GM12892 (cell line): Measurements from ENCODE around the gene CD163L1.

Experiments used
- POLR2A ChIP-seq: IDR thresholded peaks from 2 replicates; pipeline ENCODE4 v1.6.1; 2011; ENCODE audit warnings: low read depth, low read length, control low read depth
- POLR2AphosphoS5 ChIP-seq: IDR thresholded peaks from 2 replicates; pipeline ENCODE4 v1.6.1; 2011; ENCODE audit warnings: low read depth, low read length, control low read depth
- TAF1 ChIP-seq: IDR thresholded peaks from 2 replicates; pipeline ENCODE4 v1.6.1; 2011; ENCODE audit warnings: low read depth, mild to moderate bottlenecking, control low read depth, low read length, borderline replicate concordance

GRCh38 chr12:7444076-7444475 lies at the start of gene CD163L1:
- TF ChIP-seq POLR2A (no peak), POLR2AphosphoS5 (no peak), TAF1 (no peak)
